Occipital lobe (tissue), 2 donors: ENCODE results near the gene ATAD3A. TPM values are rescaled to one million over a fixed set of nuclear protein-coding genes. Genes with fewer than 3 reads are reported as not detected.
"Not testable (repeated sequence)": the region's sequence is repeated elsewhere in the genome, so short reads cannot be mapped to it uniquely, and the experiment has no call there.

Source experiments
- DNase-seq: peaks from one replicate; lab custom pipeline; 2025; lab: John Stamatoyannopoulos, UW
- total RNA-seq: library from RNA; depleted of rRNA; stranded (reverse); fragments of >200 nt; gene quantifications from one replicate; pipeline ENCODE4 v1.2.3, GENCODE V29; 2014

The ATAD3A gene
- total RNA-seq, 1 donor from 2014 or later, result 7.3 TPM

- no peak for DNase-seq
Measured at GRCh38 chr1:1489861-1490260, 22.1 kb upstream of the ATAD3A start.

DNA sequence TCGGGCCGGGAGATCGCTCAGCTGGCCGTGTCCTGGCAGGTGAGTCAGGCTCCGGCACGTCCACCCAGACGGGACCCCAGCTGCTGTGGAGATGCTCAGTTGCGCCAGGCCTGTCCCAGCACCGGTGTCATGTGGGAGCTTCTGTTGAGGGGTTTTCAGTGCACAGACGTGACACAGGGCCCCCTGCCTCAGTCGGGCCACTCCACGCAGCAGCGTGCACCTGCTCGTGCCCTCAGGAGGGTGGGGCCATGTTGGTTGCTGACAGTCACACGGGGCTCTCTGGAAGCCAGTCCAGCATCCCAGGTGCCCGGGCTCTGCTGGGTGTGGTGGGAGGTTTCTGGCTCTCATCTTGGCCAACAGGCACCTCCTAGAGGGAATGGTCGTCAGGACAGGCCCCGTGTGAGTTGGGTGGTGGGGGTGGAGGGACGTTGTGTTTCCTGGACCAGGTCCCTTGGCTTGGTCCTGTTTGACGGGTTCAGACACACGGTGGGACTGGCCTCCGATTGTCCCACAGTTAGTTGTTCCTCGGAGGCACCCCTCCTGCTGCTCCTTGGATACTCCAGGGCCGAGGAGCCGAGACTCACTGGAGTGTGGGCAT, 21.2 kb upstream of the ATAD3A start:
- no peak for DNase-seq

DNA sequence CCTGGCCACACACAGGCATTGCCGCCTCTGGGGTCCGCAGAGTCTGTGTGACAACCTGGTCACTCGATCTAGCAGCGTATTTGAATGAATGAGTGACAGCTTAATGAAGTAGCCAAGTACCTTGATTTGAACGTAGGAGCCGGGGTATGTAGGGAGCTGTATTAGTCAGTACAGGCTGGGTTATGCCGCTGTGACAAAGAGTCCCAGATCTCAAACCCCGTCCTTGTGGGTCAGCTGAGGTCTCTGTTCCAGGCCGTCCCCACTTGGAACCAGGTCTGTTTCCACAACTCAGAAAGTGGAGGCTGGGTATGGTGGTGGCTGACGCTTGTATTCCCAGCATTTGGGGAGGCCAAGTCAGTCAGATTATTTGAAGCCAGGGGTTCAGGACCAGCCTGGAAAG, 20.4 kb upstream of the ATAD3A start:
- DNase-seq, result no peak

DNA sequence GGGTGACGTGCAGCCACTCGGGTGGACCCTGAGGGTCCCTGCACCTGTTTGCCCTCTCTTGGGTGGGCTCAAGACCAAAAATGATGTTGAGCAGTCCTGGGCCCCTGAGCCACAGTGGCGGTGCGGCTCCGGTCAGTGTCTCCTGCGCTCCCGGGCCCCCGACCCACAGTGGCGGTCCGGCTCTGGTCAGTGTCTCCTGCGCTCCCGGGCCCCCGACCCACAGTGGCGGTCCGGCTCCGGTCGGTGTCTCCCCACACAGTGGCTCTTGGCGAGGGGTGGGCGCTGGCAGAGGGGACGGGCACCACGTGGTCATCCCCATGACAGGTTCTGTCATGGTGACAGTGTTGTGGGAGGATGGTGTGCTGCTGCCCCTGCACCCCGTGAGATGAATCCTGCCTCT, 17.7 kb upstream of the ATAD3A start:
- not testable (repeated sequence) for DNase-seq

DNA sequence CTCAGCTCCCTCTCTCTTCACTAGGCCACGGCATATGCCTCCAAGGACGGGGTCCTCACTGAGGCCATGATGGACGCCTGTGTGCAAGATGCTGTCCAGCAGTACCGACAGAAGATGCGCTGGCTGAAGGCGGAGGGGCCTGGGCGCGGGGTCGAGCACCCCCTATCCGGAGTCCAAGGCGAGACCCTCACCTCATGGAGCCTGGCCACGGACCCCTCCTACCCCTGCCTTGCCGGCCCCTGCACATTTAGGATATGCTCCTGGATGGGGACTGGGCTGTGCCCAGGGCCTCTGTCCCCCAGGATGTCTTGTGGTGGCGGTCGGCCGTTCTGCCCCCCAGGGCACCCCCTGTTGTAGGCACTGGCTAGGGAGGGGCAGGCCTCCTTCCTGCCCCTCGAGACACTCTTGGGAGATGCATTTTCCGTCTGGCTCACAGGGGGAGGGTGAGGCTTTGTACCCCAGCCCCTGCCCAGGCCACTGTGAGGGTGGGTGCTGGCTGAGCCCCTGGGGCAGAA, 16.4 kb upstream of the ATAD3A start:
- not testable (repeated sequence) for DNase-seq

GRCh38 chr1:1504777-1505365, 7.1 kb upstream of the ATAD3A start:
- not testable (repeated sequence) for DNase-seq

GRCh38 chr1:1505366-1505798, 6.6 kb upstream of the ATAD3A start:
- not testable (repeated sequence) for DNase-seq

- not testable (repeated sequence) for DNase-seq
Measured at GRCh38 chr1:1505801-1506200, 6.2 kb upstream of the ATAD3A start.

DNA sequence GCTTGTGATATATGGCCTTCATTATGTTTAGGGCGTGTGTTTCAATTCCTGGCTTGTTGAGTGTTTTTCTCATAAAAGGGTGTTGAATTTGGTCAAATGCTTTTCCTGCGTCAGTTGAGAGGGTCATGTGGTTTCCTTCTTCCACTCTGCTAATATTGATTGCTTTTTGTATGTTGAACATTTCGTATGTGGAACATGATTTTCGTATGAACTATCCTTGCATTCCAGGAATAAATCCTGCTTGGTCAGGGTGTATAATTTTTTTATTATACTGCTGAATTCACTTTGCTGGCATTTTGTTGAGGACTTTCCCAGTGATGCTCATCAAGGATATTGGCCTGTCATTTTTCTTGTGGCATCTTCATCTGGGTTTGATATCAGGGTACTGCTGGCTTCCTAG, 4.7 kb upstream of the ATAD3A start:
- DNase-seq, result no peak

DNA sequence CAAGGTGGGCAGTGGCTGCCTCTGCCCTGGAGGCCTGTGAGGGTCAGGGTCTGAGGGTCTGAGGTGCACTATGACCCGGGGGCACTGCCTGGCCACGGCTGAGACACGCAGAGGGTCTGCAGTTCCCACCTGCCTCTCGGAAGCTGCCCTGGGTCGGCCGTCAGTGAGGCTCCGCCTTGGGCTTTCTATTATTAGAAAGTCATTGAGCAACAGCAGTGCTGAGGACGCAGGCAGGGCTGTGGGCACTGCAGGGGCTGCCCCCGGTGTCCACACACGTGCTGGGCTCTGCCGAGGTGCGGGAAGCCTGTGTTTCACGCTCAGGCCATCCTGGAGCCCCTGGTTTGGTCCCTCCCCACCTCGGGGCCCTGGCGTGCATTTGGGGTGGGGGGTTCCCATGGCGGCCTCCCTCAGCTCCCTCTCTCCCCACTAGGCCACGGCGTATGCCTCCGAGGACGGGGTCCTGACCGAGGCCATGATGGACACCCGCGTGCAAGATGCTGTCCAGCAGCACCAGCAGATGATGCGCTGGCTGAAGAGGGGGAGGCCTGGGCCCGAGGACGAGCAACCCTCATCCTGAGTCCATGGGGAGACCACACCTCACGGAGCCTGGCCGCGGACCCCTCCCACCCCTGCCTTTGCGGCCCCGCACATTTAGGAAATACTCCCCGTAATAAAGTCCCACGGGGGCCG, 3.0 kb upstream of the ATAD3A start:
- DNase-seq, result not testable (repeated sequence)

DNA sequence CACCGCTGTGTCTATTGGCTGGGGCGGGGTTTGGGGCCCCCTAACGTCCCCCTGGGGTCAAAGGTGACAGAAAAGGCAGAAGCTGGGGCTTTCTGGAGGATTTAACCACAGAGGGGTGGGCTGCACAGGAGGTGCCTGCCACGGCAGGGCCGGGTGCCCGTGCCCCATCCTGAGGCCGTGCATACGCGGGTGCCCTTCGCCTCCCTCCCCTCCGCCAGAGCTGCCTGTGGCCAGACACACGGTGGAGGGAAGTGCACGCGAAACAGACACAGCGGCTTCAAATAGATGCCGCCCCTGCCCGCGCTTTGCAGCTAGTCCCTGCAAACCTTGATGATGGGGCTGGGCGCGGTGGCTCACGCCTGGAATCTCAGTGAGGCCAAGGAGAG, 2.5 kb upstream of the ATAD3A start:
- DNase-seq, result not testable (repeated sequence)

DNA sequence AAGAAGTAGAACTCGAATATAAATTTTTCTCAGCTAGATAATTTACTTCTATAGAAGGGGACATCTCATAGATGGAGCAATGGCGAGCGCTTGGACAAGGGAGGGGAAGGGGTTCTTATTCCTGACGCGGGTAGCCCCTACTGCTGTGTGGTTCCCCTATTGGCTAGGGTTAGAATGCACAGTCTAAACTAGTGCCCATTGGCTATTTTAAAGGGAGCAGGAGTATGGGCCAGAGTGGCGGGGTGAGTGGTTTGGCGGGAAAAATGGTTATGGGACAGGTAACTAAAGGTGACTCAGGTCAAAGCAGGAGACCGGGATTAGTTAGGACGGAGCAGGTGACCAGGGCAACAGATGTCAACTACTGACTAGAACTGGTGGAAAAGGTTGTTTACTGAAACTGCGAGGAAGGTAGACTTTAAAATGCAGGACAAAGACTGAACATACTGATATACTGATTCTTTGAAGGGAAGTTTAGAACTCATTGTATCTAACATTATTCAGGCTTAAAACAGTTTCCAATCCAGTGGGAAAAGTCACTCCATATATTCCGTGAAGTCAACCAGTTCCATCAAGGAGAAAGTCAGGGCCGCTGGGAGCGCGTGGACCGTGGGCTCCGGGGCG, 940 bp upstream of the ATAD3A start:
- no peak for DNase-seq

DNA sequence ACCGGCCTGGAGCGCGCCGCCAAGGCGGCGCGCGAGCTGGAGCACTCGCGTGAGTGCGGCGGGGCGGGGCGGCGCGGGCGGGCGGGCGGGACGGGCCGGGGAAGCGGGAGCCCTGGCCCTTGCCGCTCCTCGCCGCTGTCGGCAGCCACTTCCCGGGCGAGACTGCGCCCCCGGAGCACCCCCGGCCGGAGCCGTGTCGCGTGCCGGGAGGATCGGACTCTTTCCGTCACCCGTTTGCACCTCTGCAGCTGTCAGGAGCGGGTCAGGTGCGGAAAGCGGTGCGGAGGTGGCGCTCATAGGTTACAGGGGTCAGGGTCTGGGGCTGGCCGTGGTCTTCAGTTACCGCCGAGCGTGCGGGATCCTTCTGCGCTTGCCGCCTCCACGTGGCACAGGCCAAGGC, 463 bp downstream of the ATAD3A start:
- not testable (repeated sequence) for DNase-seq

DNA sequence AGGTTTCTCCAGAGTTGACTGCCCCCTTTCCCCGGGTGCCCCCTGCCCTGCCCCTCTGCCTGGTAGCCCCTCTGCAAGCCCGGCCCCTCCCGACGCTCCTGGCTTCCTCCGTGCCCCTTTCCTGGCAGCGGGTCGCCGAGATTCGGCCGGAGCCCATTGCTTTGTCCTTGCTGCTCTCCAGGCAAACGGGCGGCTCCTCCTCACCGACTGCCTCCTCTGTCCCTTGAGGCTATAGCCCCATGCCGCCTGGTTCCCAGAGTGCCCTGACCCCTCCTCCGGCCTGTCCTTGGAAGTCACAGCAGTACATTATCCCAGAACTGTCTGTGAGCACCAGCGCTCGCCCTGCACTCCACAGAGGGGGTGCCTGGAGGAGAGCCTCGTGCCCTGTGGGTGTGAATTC, 1.7 kb downstream of the ATAD3A start:
- DNase-seq, result not testable (repeated sequence)

DNA sequence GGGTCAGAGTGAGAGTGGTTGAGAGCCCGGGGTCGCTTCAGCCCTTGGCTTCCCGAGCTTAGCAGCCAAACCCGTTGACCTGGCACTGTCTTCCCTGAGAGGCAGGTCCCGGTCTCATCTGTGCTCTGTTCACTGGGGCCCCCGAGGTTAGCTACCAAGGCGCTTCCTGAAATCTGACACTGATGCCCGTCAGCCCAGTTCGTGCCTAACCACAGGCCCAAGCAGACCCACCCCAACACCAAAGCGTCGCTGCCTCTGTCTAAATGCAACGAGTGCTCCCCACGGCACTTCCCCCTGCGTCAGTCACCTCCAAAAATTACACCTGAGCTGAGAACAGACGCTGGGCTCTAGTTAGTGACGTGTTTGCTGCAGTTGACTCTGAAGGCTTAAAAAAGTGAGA, 2.4 kb downstream of the ATAD3A start:
- DNase-seq, result not testable (repeated sequence)

DNA sequence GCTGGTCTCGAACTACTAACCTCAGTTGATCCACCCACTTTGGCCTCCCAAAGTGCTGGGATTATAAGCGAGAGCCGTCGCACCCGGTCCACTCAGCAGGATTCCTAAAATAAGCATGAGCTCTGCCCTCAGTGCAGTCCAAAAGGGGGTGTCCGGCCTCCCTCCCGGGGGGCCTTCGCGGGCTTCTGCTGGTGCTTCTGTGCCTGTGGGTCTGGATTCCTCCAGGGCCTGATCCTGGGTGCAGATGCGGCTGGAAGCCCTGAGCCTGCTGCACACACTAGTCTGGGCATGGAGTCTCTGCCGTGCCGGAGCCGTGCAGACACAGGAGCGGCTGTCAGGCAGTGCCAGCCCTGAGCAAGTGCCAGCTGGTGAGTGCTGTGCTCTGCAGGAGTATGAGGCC, 5.0 kb downstream of the ATAD3A start:
- not testable (repeated sequence) for DNase-seq

DNA sequence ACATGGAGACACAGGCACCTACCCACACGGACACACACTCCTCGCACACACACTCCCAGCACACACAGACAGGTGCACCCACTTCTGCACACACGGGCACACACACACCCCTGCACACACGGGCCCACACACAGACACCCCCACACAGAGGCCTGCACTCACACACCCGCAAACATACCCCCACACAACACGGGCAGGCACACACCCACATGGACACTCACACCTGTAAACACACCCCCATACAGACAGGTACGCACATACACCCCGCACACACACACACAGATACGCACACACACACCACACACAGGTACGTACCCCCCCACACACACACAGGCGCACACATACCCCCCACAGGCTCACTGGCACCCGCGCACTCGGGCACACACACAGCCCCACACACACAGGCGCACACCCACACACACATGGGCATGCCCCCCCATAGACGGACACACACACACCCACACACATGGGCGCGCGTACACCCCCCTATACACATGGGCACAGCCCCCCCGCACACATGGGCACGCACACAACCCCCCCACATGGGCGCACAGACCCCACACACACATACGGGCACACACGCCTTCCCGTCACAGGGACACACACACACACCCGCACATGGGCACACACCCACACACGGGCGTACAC, 6.1 kb downstream of the ATAD3A start:
- no peak for DNase-seq

DNA sequence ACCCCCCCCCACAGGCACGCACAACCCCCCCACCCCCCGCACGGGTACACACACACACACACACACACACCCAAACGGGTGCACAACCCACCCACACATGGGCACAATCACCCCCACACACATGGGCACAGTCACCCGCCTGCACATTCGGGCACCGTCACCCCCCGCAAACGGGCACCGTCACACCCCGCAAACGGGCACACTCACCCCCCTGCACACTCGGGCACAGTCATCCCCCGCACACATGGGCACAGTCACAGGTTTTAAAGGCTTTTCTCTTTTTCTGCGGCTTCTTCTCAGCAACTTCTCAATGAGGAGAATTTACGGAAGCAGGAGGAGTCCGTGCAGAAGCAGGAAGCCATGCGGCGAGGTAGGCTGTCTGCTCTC, 6.7 kb downstream of the ATAD3A start:
- not testable (repeated sequence) for DNase-seq

- DNase-seq, result not testable (repeated sequence)
Measured at GRCh38 chr1:1519805-1520505, 8.0 kb downstream of the ATAD3A start.

- no peak for DNase-seq
Measured at GRCh38 chr1:1521331-1521730, 9.4 kb downstream of the ATAD3A start.

GRCh38 chr1:1522536-1522935, 10.6 kb downstream of the ATAD3A start:
- DNase-seq, result not testable (repeated sequence)
